Measurements from ENCODE around the gene NTF4.

GRCh38 chr19:49071860-49072547 is 7.4 kb upstream of the NTF4 start:
- no peak for TF ChIP-seq REST (IDR thresholded peaks at IDR 0.05; ENCODE audit: insufficient read depth in 1 of 2, low read depth in 2 of 2, low read length in 2 of 2)
- TF ChIP-seq SIN3A (IDR thresholded peaks at IDR 0.05; ENCODE audit: borderline replicate concordance, insufficient read depth, low read length), result no peak
- TF ChIP-seq TAF1 (IDR thresholded peaks at IDR 0.05; ENCODE audit: borderline replicate concordance, insufficient read depth, low read length), result no peak
- no peak for TF ChIP-seq POLR2AphosphoS5 (IDR thresholded peaks at IDR 0.05; ENCODE audit: low read depth, low read length)
- TF ChIP-seq FOXP2 (optimal IDR thresholded peaks at IDR 0.05; ENCODE audit: borderline replicate concordance, extremely low read depth, extremely low read length, insufficient read depth), result no peak

All from PFSK-1 (cell line).